ENCODE results near the gene DENND1B.

DENND1B gene

GRCh38 chr1:197770243-197770642 lies 5.0 kb downstream of the DENND1B start:
- peak overlapping the region; percentile 19 for H3K4me2 ChIP-seq (ENCODE audit: low read depth, low read length)
- no peaks in the 10 kb centered on the region for H4K20me1 ChIP-seq (ENCODE audit: insufficient read depth, low read length)
- H3K36me3 ChIP-seq (replicated peaks; ENCODE audit: insufficient read depth, low read length) = peaks cover 9% of the 10 kb centered on the region; the same call in 1 of the 2 replicates
- peaks cover 44% of the 10 kb centered on the region for H3F3A ChIP-seq (ENCODE audit: insufficient read depth, low read length)
- no peak overlapping the region for H3K27ac ChIP-seq (ENCODE audit: low read length)
- no peak overlapping the region for H2AFZ ChIP-seq (ENCODE audit: low read length)
- no peak overlapping the region for H3K4me3 ChIP-seq (ENCODE audit: low read length)
- no peaks in the 10 kb centered on the region for H3K27me3 ChIP-seq (replicated peaks; ENCODE audit: insufficient read depth, low read length)
- H3K9me2 ChIP-seq (replicated peaks; ENCODE audit: insufficient read depth, low read length) = no peaks in the 10 kb centered on the region
- H3K9me3 ChIP-seq (replicated peaks; ENCODE audit: insufficient read depth, low read length) = no peaks in the 10 kb centered on the region
- H3K79me2 ChIP-seq (ENCODE audit: low read length) = peaks cover 91% of the 10 kb centered on the region
- TF ChIP-seq EZH2 (optimal IDR thresholded peaks at IDR 0.05; ENCODE audit: low read depth, low read length) = no peak
- DNase-seq = no peak
- no peak overlapping the region for H3K9ac ChIP-seq (ENCODE audit: low read length)
- peaks cover 38% of the 10 kb centered on the region for H3K4me1 ChIP-seq (ENCODE audit: low read length)

DNA sequence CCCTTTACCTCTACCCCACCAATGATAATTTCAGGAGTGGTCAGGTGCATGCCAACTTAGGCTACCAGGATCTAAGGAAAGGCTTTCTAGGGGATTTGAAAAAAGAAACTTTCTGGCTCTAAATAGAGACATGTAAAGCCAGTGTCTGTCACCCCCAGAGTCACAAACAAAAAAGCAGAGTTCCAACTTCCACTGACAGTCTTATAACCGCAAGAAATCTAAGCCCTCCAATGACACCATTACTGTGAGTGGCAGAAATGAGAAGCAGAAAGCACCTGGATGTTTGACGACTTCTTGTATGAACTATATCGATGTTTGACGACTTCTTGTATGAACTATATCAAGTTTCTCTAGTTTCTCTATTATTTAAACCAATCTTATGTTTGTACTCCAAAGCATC lies 6.0 kb downstream of the DENND1B start:
- H3K4me2 ChIP-seq (ENCODE audit: low read depth, low read length) = no peak overlapping the region
- no peak overlapping the region for H2AFZ ChIP-seq (ENCODE audit: low read length)
- H3K27me3 ChIP-seq (replicated peaks; ENCODE audit: insufficient read depth, low read length) = no peaks in the 10 kb centered on the region
- TF ChIP-seq EZH2phosphoT487 (IDR thresholded peaks at IDR 0.05; ENCODE audit: low read length) (no peak), EZH2 (optimal IDR thresholded peaks at IDR 0.05; ENCODE audit: low read depth, low read length) (no peak)
- TF ChIP-seq, protein P1, sequence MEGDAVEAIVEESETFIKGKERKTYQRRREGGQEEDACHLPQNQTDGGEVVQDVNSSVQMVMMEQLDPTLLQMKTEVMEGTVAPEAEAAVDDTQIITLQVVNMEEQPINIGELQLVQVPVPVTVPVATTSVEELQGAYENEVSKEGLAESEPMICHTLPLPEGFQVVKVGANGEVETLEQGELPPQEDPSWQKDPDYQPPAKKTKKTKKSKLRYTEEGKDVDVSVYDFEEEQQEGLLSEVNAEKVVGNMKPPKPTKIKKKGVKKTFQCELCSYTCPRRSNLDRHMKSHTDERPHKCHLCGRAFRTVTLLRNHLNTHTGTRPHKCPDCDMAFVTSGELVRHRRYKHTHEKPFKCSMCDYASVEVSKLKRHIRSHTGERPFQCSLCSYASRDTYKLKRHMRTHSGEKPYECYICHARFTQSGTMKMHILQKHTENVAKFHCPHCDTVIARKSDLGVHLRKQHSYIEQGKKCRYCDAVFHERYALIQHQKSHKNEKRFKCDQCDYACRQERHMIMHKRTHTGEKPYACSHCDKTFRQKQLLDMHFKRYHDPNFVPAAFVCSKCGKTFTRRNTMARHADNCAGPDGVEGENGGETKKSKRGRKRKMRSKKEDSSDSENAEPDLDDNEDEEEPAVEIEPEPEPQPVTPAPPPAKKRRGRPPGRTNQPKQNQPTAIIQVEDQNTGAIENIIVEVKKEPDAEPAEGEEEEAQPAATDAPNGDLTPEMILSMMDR (IDR thresholded peaks at IDR 0.05; ENCODE audit: low read length) = no peak
- peaks cover 42% of the 10 kb centered on the region for H3K4me1 ChIP-seq (ENCODE audit: low read length)
- no peak overlapping the region for H3K4me3 ChIP-seq (ENCODE audit: low read length)
- peaks cover 96% of the 10 kb centered on the region for H3K79me2 ChIP-seq (ENCODE audit: low read length)
- no peaks in the 10 kb centered on the region for H3K9me2 ChIP-seq (replicated peaks; ENCODE audit: insufficient read depth, low read length)
- no peak overlapping the region for H3K27ac ChIP-seq (ENCODE audit: low read length)
- no peak for DNase-seq
- no peaks in the 10 kb centered on the region for H4K20me1 ChIP-seq (ENCODE audit: insufficient read depth, low read length)
- H3K9ac ChIP-seq (ENCODE audit: low read length) = no peak overlapping the region
- H3F3A ChIP-seq (ENCODE audit: insufficient read depth, low read length) = peaks cover 37% of the 10 kb centered on the region
- H3K36me3 ChIP-seq (replicated peaks; ENCODE audit: insufficient read depth, low read length) = peaks cover 9% of the 10 kb centered on the region; the same call in 1 of the 2 replicates
- no peaks in the 10 kb centered on the region for H3K9me3 ChIP-seq (replicated peaks; ENCODE audit: insufficient read depth, low read length)

GRCh38 chr1:197768014-197768805 lies 7.1 kb downstream of the DENND1B start:
- DNase-seq = no peak
- no peaks in the 10 kb centered on the region for H3K9me2 ChIP-seq (replicated peaks; ENCODE audit: insufficient read depth, low read length)
- H3K27ac ChIP-seq (ENCODE audit: low read length) = no peak overlapping the region
- H2AFZ ChIP-seq (ENCODE audit: low read length) = no peak overlapping the region
- no peaks in the 10 kb centered on the region for H3K27me3 ChIP-seq (replicated peaks; ENCODE audit: insufficient read depth, low read length)
- H3K79me2 ChIP-seq (ENCODE audit: low read length) = peaks cover 96% of the 10 kb centered on the region
- no peak overlapping the region for H3K4me3 ChIP-seq (ENCODE audit: low read length)
- H3K4me2 ChIP-seq (ENCODE audit: low read depth, low read length) = no peak overlapping the region
- TF ChIP-seq EZH2 (optimal IDR thresholded peaks at IDR 0.05; ENCODE audit: low read depth, low read length) (no peak), EZH2phosphoT487 (IDR thresholded peaks at IDR 0.05; ENCODE audit: low read length) (no peak)
- TF ChIP-seq, protein P1 (IDR thresholded peaks at IDR 0.05; ENCODE audit: low read length) = no peak
- H3K4me1 ChIP-seq (ENCODE audit: low read length) = peaks cover 42% of the 10 kb centered on the region
- no peak overlapping the region for H3K9ac ChIP-seq (ENCODE audit: low read length)
- no peaks in the 10 kb centered on the region for H3K9me3 ChIP-seq (replicated peaks; ENCODE audit: insufficient read depth, low read length)
- no peaks in the 10 kb centered on the region for H4K20me1 ChIP-seq (ENCODE audit: insufficient read depth, low read length)
- peaks cover 27% of the 10 kb centered on the region for H3F3A ChIP-seq (ENCODE audit: insufficient read depth, low read length)
- peaks cover 9% of the 10 kb centered on the region; the same call in 1 of the 2 replicates for H3K36me3 ChIP-seq (replicated peaks; ENCODE audit: insufficient read depth, low read length)

GRCh38 chr1:197763769-197764168 lies 11.5 kb downstream of the DENND1B start:
- Histone ChIP-seq H2AFZ (ENCODE audit: low read length) (no peak overlapping the region), H3K4me3 (ENCODE audit: low read length) (no peak overlapping the region), H3K4me1 (ENCODE audit: low read length) (peaks cover 32% of the 10 kb centered on the region), H3K36me3 (replicated peaks; ENCODE audit: insufficient read depth, low read length) (peaks cover 18% of the 10 kb centered on the region), H3K27ac (ENCODE audit: low read length) (no peak overlapping the region), H3K27me3 (replicated peaks; ENCODE audit: insufficient read depth, low read length) (no peaks in the 10 kb centered on the region), H3F3A (ENCODE audit: insufficient read depth, low read length) (peaks cover 21% of the 10 kb centered on the region), H4K20me1 (ENCODE audit: insufficient read depth, low read length) (no peaks in the 10 kb centered on the region; the same call in 1 of the 2 replicates), H3K79me2 (ENCODE audit: low read length) (peaks cover 97% of the 10 kb centered on the region), H3K9me3 (replicated peaks; ENCODE audit: insufficient read depth, low read length) (no peaks in the 10 kb centered on the region; the same call in 1 of the 2 replicates), H3K9ac (ENCODE audit: low read length) (no peak overlapping the region), H3K9me2 (replicated peaks; ENCODE audit: insufficient read depth, low read length) (no peaks in the 10 kb centered on the region), H3K4me2 (ENCODE audit: low read depth, low read length) (no peak overlapping the region)
- no peak for DNase-seq
- TF ChIP-seq EZH2phosphoT487 (IDR thresholded peaks at IDR 0.05; ENCODE audit: low read length) = no peak
- TF ChIP-seq, protein P1 (IDR thresholded peaks at IDR 0.05; ENCODE audit: low read length) = no peak
- no peak for TF ChIP-seq EZH2 (optimal IDR thresholded peaks at IDR 0.05; ENCODE audit: low read depth, low read length)

All from MM.1S (cell line).